NCI-H524 (cell line): ENCODE data around the gene ARMC8.

Source experiments
- DNase-seq, 2 experiments: peaks; one replicate each; lab custom pipeline; 2025; lab: John Stamatoyannopoulos, UW

ARMC8 gene

GRCh38 chr3:138307899-138308298 is 120.8 kb downstream of the ARMC8 start:
- no peak for DNase-seq

GRCh38 chr3:138308783-138309182 is 121.7 kb downstream of the ARMC8 start:
- no peak for DNase-seq

- no peak for DNase-seq
These were observed 123.4 kb downstream of the ARMC8 start for GRCh38 chr3:138310494-138310893.

GRCh38 chr3:138314751-138315150 is 127.7 kb downstream of the ARMC8 start:
- no peak for DNase-seq

GRCh38 chr3:138317687-138318086 is 130.6 kb downstream of the ARMC8 start:
- no peak for DNase-seq

GRCh38 chr3:138323971-138324370 is 136.9 kb downstream of the ARMC8 start:
- DNase-seq, result no peak

GRCh38 chr3:138325990-138326389 is 138.9 kb downstream of the ARMC8 start:
- DNase-seq, result no peak

- no peak for DNase-seq
These were observed 139.9 kb downstream of the ARMC8 start for GRCh38 chr3:138326866-138327595.

- DNase-seq, result no peak
These were observed 140.7 kb downstream of the ARMC8 start for GRCh38 chr3:138327831-138328230.

GRCh38 chr3:138328341-138328740 is 141.2 kb downstream of the ARMC8 start:
- peak in 1 of 2 experiments; percentile 56 for DNase-seq

GRCh38 chr3:138329127-138329983 is 142.3 kb downstream of the ARMC8 start, which contains the start of gene NME9:
TSS of gene NME9 (minus strand) at chr3:138329851. CDS start at chr3:138329335, 516 bp downstream.
- DNase-seq, result peak; percentile 99

GRCh38 chr3:138329984-138330293 is 142.8 kb downstream of the ARMC8 start:
- no peak for DNase-seq

- DNase-seq, result no peak
These were observed 144.2 kb downstream of the ARMC8 start for GRCh38 chr3:138331143-138331894.

- peak; percentile 12 to 50 for DNase-seq
These were observed 145.5 kb downstream of the ARMC8 start for GRCh38 chr3:138332472-138333073.

GRCh38 chr3:138334608-138335007 is 147.5 kb downstream of the ARMC8 start:
- no peak for DNase-seq

GRCh38 chr3:138336454-138336999 is 149.4 kb downstream of the ARMC8 start:
- DNase-seq, result no peak

- peak in 1 of 2 experiments; percentile 14 for DNase-seq
These were observed 151.1 kb downstream of the ARMC8 start for GRCh38 chr3:138338244-138338643.

GRCh38 chr3:138338811-138339210 is 151.7 kb downstream of the ARMC8 start:
- peak; percentile 99 for DNase-seq

- no peak for DNase-seq
These were observed 153.4 kb downstream of the ARMC8 start for GRCh38 chr3:138340511-138340910.

GRCh38 chr3:138344754-138345153 is 157.7 kb downstream of the ARMC8 start:
- no peak for DNase-seq
